Measurements from ENCODE around the gene DNAJC17. TPM values are rescaled to one million over a fixed set of nuclear protein-coding genes. Genes with fewer than 3 reads are reported as not detected.

DNAJC17 gene
- total RNA-seq, 1 experiment from 2014 or later, result 53.3 TPM

- H3K4me2 ChIP-seq (ENCODE audit: low read length), result peak overlapping the region; percentile 72
- DNase-seq (peak; percentile 98), ATAC-seq (peak; percentile 72)
- peak overlapping the region; percentile 61 for H3K9ac ChIP-seq (ENCODE audit: low read length)
- ChIA-PET POLR2A (ENCODE audit: unreplicated experiment) (interaction anchor here (0.6 kb wide), 1 partner anchor 38 kb away, joined by 5 read pairs; no protein-coding TSS in a partner anchor), CTCF (interaction anchor here (0.8 to 1.4 kb wide), 4 partner anchors 57 to 104 kb away, joined by 3 to 7 read pairs (median 4); partner anchors contain the start of gene SPINT1)
- H3K9me2 ChIP-seq (replicated peaks; ENCODE audit: low read length), result no peaks in the 10 kb centered on the region
- peak overlapping the region; percentile 94 for H3K27ac ChIP-seq (ENCODE audit: low read length)
- no peaks in the 10 kb centered on the region for H3K27me3 ChIP-seq (ENCODE audit: low read length)
- BruUV-seq (replicated peaks), result no TSS peak
- no peaks in the 10 kb centered on the region for H4K20me1 ChIP-seq (ENCODE audit: low read length)
- H3F3A ChIP-seq (ENCODE audit: low read length, unreplicated experiment), result peaks cover 12% of the 10 kb centered on the region
- intact Hi-C loops (cut with micrococcal nuclease), result loop anchor here (1.0 to 5.0 kb wide), 3 partner anchors 70 to 195 kb away; partner anchors contain the start of genes KNL1 and VPS18
- no peaks in the 10 kb centered on the region for H3K36me3 ChIP-seq (ENCODE audit: low read depth, low read length)
- TF ChIP-seq EZH2 (IDR thresholded peaks at IDR 0.05; ENCODE audit: low read length, unreplicated experiment) (no peak), EZH2phosphoT487 (IDR thresholded peaks at IDR 0.05; ENCODE audit: borderline replicate concordance, low read length) (no peak), CTCF (conservative IDR thresholded peaks at IDR 0.05; ENCODE audit: low read depth, low read length) (no peak)
- no peak overlapping the region for H2AFZ ChIP-seq (ENCODE audit: low read length)
- peaks cover 52% of the 10 kb centered on the region for H3K4me1 ChIP-seq (ENCODE audit: insufficient read depth, low read length)
- peak overlapping the region; percentile 29 for H3K4me3 ChIP-seq (ENCODE audit: low read length)
- H3K9me3 ChIP-seq (ENCODE audit: low read length), result no peaks in the 10 kb centered on the region
- peaks cover 61% of the 10 kb centered on the region for H3K79me2 ChIP-seq (ENCODE audit: low read length)
Measured at GRCh38 chr15:40787344-40787841, 19.9 kb downstream of the DNAJC17 start.

- Histone ChIP-seq H3F3A (ENCODE audit: low read length, unreplicated experiment) (peaks cover 12% of the 10 kb centered on the region), H3K27me3 (ENCODE audit: low read length) (no peaks in the 10 kb centered on the region), H3K79me2 (ENCODE audit: low read length) (peaks cover 53% of the 10 kb centered on the region), H3K9ac (ENCODE audit: low read length) (peak overlapping the region; percentile 53), H3K9me3 (ENCODE audit: low read length) (no peaks in the 10 kb centered on the region), H2AFZ (ENCODE audit: low read length) (no peak overlapping the region), H3K9me2 (replicated peaks; ENCODE audit: low read length) (no peaks in the 10 kb centered on the region), H3K4me2 (ENCODE audit: low read length) (peak overlapping the region; percentile 72), H3K27ac (ENCODE audit: low read length) (peak overlapping the region; percentile 94), H3K4me3 (ENCODE audit: low read length) (no peak overlapping the region), H3K36me3 (ENCODE audit: low read depth, low read length) (no peaks in the 10 kb centered on the region), H3K4me1 (ENCODE audit: insufficient read depth, low read length) (peaks cover 47% of the 10 kb centered on the region), H4K20me1 (ENCODE audit: low read length) (no peaks in the 10 kb centered on the region)
- peak; percentile 87 for DNase-seq
- ATAC-seq, result peak; percentile 6; the same call in 1 of the 2 replicates
- BruUV-seq (replicated peaks), result no TSS peak
- ChIA-PET POLR2A (ENCODE audit: unreplicated experiment) (no interaction called here), CTCF (interaction anchor here (0.6 to 2.0 kb wide), 11 partner anchors 21 to 350 kb away, joined by 3 to 24 read pairs (median 3); partner anchors contain the start of genes DNAJC17, SPINT1 and ZFYVE19)
- TF ChIP-seq EZH2 (IDR thresholded peaks at IDR 0.05; ENCODE audit: low read length, unreplicated experiment), result no peak
- no peak for TF ChIP-seq CTCF (conservative IDR thresholded peaks at IDR 0.05; ENCODE audit: low read depth, low read length)
- intact Hi-C loops (cut with micrococcal nuclease), result loop anchor here (5.0 kb wide), 2 partner anchors 106 to 194 kb away; partner anchors contain the start of genes KNL1 and VPS18
Measured at GRCh38 chr15:40785814-40786213, 21.5 kb downstream of the DNAJC17 start.

GRCh38 chr15:40785164-40785563 lies 22.1 kb downstream of the DNAJC17 start:
- ATAC-seq, result no peak
- POLR2A ChIA-PET (ENCODE audit: unreplicated experiment), result interaction anchor here (0.6 kb wide), 1 partner anchor 8 kb away, joined by 3 read pairs; no protein-coding TSS in a partner anchor

More at GRCh38 chr15:40785164-40785563, 22.1 kb downstream of the DNAJC17 start:
- Histone ChIP-seq H4K20me1 (ENCODE audit: low read length) (no peaks in the 10 kb centered on the region), H3K4me3 (ENCODE audit: low read length) (no peak overlapping the region), H3K9me2 (replicated peaks; ENCODE audit: low read length) (no peaks in the 10 kb centered on the region), H3K4me2 (ENCODE audit: low read length) (peak overlapping the region; percentile 72), H3K27ac (ENCODE audit: low read length) (peak overlapping the region; percentile 94), H3K4me1 (ENCODE audit: insufficient read depth, low read length) (peaks cover 43% of the 10 kb centered on the region), H2AFZ (ENCODE audit: low read length) (no peak overlapping the region), H3K9ac (ENCODE audit: low read length) (peak overlapping the region; percentile 12), H3K36me3 (ENCODE audit: low read depth, low read length) (no peaks in the 10 kb centered on the region), H3K27me3 (ENCODE audit: low read length) (no peaks in the 10 kb centered on the region), H3F3A (ENCODE audit: low read length, unreplicated experiment) (peaks cover 12% of the 10 kb centered on the region), H3K79me2 (ENCODE audit: low read length) (peaks cover 48% of the 10 kb centered on the region), H3K9me3 (ENCODE audit: low read length) (no peaks in the 10 kb centered on the region)
- DNase-seq, result peak; percentile 34
- intact Hi-C loops (cut with micrococcal nuclease), result loop anchor here (5.0 kb wide), 2 partner anchors 107 to 193 kb away; partner anchors contain the start of genes KNL1 and VPS18
- CTCF ChIA-PET, result interaction anchor here (0.6 to 2.0 kb wide), 15 partner anchors 8 to 196 kb away, joined by 3 to 24 read pairs (median 4); partner anchors contain the start of genes DNAJC17, SPINT1 and ZFYVE19
- no peak for TF ChIP-seq EZH2phosphoT487 (IDR thresholded peaks at IDR 0.05; ENCODE audit: borderline replicate concordance, low read length)
- peak; percentile 65 for TF ChIP-seq CTCF (conservative IDR thresholded peaks at IDR 0.05; ENCODE audit: low read depth, low read length)
- no TSS peak for BruUV-seq (replicated peaks)

Data from PC-3 (cell line).